Neural cell (in vitro differentiated cells): ENCODE measurements around the gene SFR1. TPM values are rescaled to one million over a fixed set of nuclear protein-coding genes. Genes with fewer than 3 reads are reported as not detected.

ENCODE experiments used
- H2AFZ ChIP-seq: fragments of 200-600, 300-800 bp; sonication (generic), shearing (Covaris generic); 2 replicates; pipeline ENCODE4 v1.6.0; 2014; ENCODE audit warnings: low read depth, mild to moderate bottlenecking, antibody characterized with exemption, low read length, moderate library complexity
- H3F3A ChIP-seq: fragments of 200-600 bp; shearing (Covaris generic); 2 replicates; pipeline ENCODE4 v1.6.1; 2016; ENCODE audit warnings: mild to moderate bottlenecking, moderate library complexity, mixed read lengths, antibody characterized with exemption, low read length; ENCODE audit not compliant: insufficient read depth, poor library complexity, severe bottlenecking
- H3K27ac ChIP-seq: fragments of 200-600, 300-800 bp; sonication (generic), shearing (Covaris generic); 2 replicates; pipeline ENCODE4 v1.5.1; 2014; ENCODE audit warnings: mild to moderate bottlenecking, low read length, moderate library complexity
- H3K27me3 ChIP-seq: fragments of 300-800, 200-600 bp; sonication (generic), shearing (Covaris generic); 2 replicates; pipeline ENCODE4 v1.6.0; 2014; ENCODE audit warnings: mild to moderate bottlenecking, low read depth, low read length, moderate library complexity; ENCODE audit not compliant: insufficient read depth
- H3K36me3 ChIP-seq: fragments of 300-800, 200-600 bp; sonication (generic), shearing (Covaris generic); 2 replicates; pipeline ENCODE4 v1.5.1; 2014; ENCODE audit warnings: mild to moderate bottlenecking, antibody characterized with exemption, low read length, moderate library complexity; ENCODE audit not compliant: insufficient read depth
- H3K4me2 ChIP-seq: fragments of 300-800, 200-600 bp; sonication (generic), shearing (Covaris generic); 2 replicates; pipeline ENCODE4 v1.6.0; 2014; ENCODE audit warnings: mild to moderate bottlenecking, low read length
- H3K4me3 ChIP-seq: fragments of 300-800, 200-600 bp; sonication (generic), shearing (Covaris generic); 2 replicates; pipeline ENCODE4 v1.5.1; 2014; ENCODE audit warnings: mild to moderate bottlenecking, low read length, moderate library complexity
- H3K79me2 ChIP-seq: fragments of 200-600 bp; shearing (Covaris generic); replicated peaks from 2 replicates; pipeline ENCODE4 v1.6.0; 2014; ENCODE audit warnings: mild to moderate bottlenecking, low read length, moderate library complexity; ENCODE audit not compliant: insufficient read depth
- H3K9ac ChIP-seq: fragments of 300-800, 200-600 bp; sonication (generic), shearing (Covaris generic); 2 replicates; pipeline ENCODE4 v1.6.1; 2016; ENCODE audit warnings: mild to moderate bottlenecking, low read length, mixed read lengths
- H3K9me2 ChIP-seq: fragments of 200-600 bp; shearing (Covaris generic); 2 replicates; pipeline ENCODE4 v1.6.1; 2016; ENCODE audit warnings: mild to moderate bottlenecking, low read length, mixed read lengths; ENCODE audit not compliant: insufficient read depth
- H3K9me3 ChIP-seq: fragments of 200-600, 300-800 bp; sonication (generic), shearing (Covaris generic); 2 replicates; pipeline ENCODE4 v1.6.1; 2016; ENCODE audit warnings: mild to moderate bottlenecking, mixed run types, low read length, moderate library complexity, mixed read lengths
- H4K20me1 ChIP-seq: fragments of 200-600 bp; shearing (Covaris generic); 2 replicates; pipeline ENCODE4 v1.6.1; 2016; ENCODE audit warnings: mild to moderate bottlenecking, mixed run types; ENCODE audit not compliant: insufficient read depth
- EP300 ChIP-seq: fragments of 450-650 bp; conservative IDR thresholded peaks from 2 replicates; pipeline ENCODE4 v1.6.1; 2014; ENCODE audit warnings: antibody characterized with exemption, mild to moderate bottlenecking, moderate library complexity; ENCODE audit not compliant: poor library complexity, severe bottlenecking
- EZH2 ChIP-seq: fragments of 200-600, 300-800 bp; shearing (Covaris generic), sonication (generic); IDR thresholded peaks from 2 replicates; pipeline ENCODE4 v1.6.1; 2014; ENCODE audit warnings: antibody characterized with exemption, low read length, borderline replicate concordance, mild to moderate bottlenecking; ENCODE audit not compliant: insufficient read depth, poor library complexity, severe bottlenecking
- MXI1 ChIP-seq: fragments of 450-650 bp; conservative IDR thresholded peaks from 2 replicates; pipeline ENCODE4 v1.6.1; 2014; ENCODE audit warnings: antibody characterized with exemption, mild to moderate bottlenecking; ENCODE audit not compliant: poor library complexity, severe bottlenecking
- POLR2AphosphoS5 ChIP-seq: IDR thresholded peaks from 2 replicates; pipeline ENCODE4 v1.6.1; 2012
- RAD21 ChIP-seq: fragments of 450-650 bp; conservative IDR thresholded peaks from 2 replicates; pipeline ENCODE4 v1.6.1; 2014; ENCODE audit warnings: antibody characterized with exemption, mild to moderate bottlenecking, moderate library complexity
- SMC3 ChIP-seq: fragments of 450-650 bp; conservative IDR thresholded peaks from 2 replicates; pipeline ENCODE4 v1.6.1; 2014; ENCODE audit warnings: antibody characterized with exemption, mild to moderate bottlenecking, moderate library complexity; ENCODE audit not compliant: poor library complexity
- TAF1 ChIP-seq: IDR thresholded peaks from 2 replicates; pipeline ENCODE4 v1.6.1; 2012; ENCODE audit warnings: low read depth
- polyA plus RNA-seq: library from polyadenylated mRNA; depleted of rRNA; stranded (reverse); fragments of >200 nt; gene quantifications from 2 replicates; pipeline ENCODE4 v1.2.3, GENCODE V29; 2014
- TF ChIP-seq, protein P1 (sequence below): fragments of 450-650 bp; IDR thresholded peaks from 2 replicates; pipeline ENCODE4 v1.5.1; 2014; ENCODE audit warnings: antibody characterized with exemption, mild to moderate bottlenecking, moderate library complexity; ENCODE audit not compliant: poor library complexity, severe bottlenecking
- TF ChIP-seq, protein P2 (sequence below): IDR thresholded peaks from 2 replicates; pipeline ENCODE4 v1.6.1; 2012; ENCODE audit warnings: borderline replicate concordance

The SFR1 gene
- polyA plus RNA-seq, 1 donor from 2014 or later, result 5.0 TPM

DNA sequence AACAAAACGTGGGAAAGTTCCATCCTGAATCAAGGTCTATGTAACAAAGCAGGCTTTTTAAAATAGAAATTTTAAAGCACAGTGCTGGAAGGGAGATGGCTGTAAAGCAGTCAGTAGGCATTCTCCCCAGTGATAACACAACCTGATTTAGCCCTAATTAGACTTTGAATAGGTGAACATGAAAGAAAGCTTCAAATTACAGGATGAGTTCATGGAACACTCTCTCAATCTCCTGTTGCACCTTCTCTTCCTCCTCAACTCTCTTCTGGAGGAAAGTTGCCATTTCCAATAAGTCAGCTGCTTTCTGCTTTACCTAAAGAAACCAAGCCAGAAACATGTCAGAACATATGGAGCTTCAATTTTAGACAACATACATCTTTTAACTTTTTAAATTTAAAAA is 20.1 kb downstream of the SFR1 start:
- H2AFZ ChIP-seq, result no peak overlapping the region
- no peaks in the 10 kb centered on the region for H3K9me2 ChIP-seq
- H3K27me3 ChIP-seq, result no peaks in the 10 kb centered on the region
- TF ChIP-seq POLR2AphosphoS5 (no peak), EZH2 (no peak), EP300 (no peak), SMC3 (no peak), RAD21 (no peak), TAF1 (no peak), MXI1 (no peak)
- TF ChIP-seq, protein P1, sequence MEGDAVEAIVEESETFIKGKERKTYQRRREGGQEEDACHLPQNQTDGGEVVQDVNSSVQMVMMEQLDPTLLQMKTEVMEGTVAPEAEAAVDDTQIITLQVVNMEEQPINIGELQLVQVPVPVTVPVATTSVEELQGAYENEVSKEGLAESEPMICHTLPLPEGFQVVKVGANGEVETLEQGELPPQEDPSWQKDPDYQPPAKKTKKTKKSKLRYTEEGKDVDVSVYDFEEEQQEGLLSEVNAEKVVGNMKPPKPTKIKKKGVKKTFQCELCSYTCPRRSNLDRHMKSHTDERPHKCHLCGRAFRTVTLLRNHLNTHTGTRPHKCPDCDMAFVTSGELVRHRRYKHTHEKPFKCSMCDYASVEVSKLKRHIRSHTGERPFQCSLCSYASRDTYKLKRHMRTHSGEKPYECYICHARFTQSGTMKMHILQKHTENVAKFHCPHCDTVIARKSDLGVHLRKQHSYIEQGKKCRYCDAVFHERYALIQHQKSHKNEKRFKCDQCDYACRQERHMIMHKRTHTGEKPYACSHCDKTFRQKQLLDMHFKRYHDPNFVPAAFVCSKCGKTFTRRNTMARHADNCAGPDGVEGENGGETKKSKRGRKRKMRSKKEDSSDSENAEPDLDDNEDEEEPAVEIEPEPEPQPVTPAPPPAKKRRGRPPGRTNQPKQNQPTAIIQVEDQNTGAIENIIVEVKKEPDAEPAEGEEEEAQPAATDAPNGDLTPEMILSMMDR, result no peak
- TF ChIP-seq, protein P2, sequence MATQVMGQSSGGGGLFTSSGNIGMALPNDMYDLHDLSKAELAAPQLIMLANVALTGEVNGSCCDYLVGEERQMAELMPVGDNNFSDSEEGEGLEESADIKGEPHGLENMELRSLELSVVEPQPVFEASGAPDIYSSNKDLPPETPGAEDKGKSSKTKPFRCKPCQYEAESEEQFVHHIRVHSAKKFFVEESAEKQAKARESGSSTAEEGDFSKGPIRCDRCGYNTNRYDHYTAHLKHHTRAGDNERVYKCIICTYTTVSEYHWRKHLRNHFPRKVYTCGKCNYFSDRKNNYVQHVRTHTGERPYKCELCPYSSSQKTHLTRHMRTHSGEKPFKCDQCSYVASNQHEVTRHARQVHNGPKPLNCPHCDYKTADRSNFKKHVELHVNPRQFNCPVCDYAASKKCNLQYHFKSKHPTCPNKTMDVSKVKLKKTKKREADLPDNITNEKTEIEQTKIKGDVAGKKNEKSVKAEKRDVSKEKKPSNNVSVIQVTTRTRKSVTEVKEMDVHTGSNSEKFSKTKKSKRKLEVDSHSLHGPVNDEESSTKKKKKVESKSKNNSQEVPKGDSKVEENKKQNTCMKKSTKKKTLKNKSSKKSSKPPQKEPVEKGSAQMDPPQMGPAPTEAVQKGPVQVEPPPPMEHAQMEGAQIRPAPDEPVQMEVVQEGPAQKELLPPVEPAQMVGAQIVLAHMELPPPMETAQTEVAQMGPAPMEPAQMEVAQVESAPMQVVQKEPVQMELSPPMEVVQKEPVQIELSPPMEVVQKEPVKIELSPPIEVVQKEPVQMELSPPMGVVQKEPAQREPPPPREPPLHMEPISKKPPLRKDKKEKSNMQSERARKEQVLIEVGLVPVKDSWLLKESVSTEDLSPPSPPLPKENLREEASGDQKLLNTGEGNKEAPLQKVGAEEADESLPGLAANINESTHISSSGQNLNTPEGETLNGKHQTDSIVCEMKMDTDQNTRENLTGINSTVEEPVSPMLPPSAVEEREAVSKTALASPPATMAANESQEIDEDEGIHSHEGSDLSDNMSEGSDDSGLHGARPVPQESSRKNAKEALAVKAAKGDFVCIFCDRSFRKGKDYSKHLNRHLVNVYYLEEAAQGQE, result no peak
- H3K36me3 ChIP-seq, result no peaks in the 10 kb centered on the region
- no peak overlapping the region for H3K9ac ChIP-seq
- no peaks in the 10 kb centered on the region for H4K20me1 ChIP-seq
- H3K27ac ChIP-seq, result no peak overlapping the region
- H3K4me2 ChIP-seq, result no peak overlapping the region
- no peaks in the 10 kb centered on the region for H3F3A ChIP-seq
- H3K9me3 ChIP-seq, result no peaks in the 10 kb centered on the region
- no peak overlapping the region for H3K4me3 ChIP-seq
- H3K79me2 ChIP-seq, result no peaks in the 10 kb centered on the region

DNA sequence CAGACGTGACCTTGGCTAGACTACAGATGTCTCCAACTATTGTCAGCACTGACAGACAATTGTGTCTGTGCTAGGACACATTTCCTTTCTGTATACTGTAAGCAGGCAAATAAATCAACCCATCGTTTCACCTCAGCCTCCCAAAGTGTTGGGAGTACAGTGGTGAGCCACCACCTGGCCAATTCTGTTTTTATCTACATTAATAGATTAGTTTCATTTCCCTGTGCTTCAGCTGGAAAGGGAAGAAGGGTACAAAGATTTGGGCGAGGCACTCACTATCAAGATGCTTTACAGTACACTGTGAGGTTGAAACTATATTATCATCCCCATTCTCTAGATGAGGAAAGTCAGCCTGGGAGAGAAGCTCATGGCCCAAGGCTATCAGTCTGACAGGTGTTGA is 21.9 kb downstream of the SFR1 start:
- Histone ChIP-seq H3F3A (no peaks in the 10 kb centered on the region), H3K9me3 (no peaks in the 10 kb centered on the region), H3K27ac (no peak overlapping the region), H3K79me2 (no peaks in the 10 kb centered on the region), H2AFZ (no peak overlapping the region), H3K27me3 (no peaks in the 10 kb centered on the region), H3K9me2 (no peaks in the 10 kb centered on the region), H3K4me2 (no peak overlapping the region), H3K9ac (no peak overlapping the region), H3K36me3 (no peaks in the 10 kb centered on the region), H3K4me3 (no peak overlapping the region), H4K20me1 (no peaks in the 10 kb centered on the region)
- TF ChIP-seq MXI1, result no peak
- TF ChIP-seq, protein P1, result no peak
- no peak for TF ChIP-seq RAD21
- TF ChIP-seq POLR2AphosphoS5, result no peak
- TF ChIP-seq EZH2, result no peak
- TF ChIP-seq, protein P2, result no peak
- no peak for TF ChIP-seq TAF1
- TF ChIP-seq EP300, result no peak
- no peak for TF ChIP-seq SMC3
